Neural progenitor cell (in vitro differentiated cells): ENCODE results near the gene FMN1.

ENCODE experiments used
- CTCF ChIP-seq: fragments of 200-600 bp; sonication (generic); IDR thresholded peaks from 2 replicates; pipeline ENCODE4 v1.5.1; 2017; ENCODE audit warnings: antibody characterized with exemption, mild to moderate bottlenecking
- EZH2 ChIP-seq: fragments of 200-600 bp; sonication (generic); IDR thresholded peaks from 2 replicates; pipeline ENCODE4 v1.6.1; 2017; ENCODE audit warnings: antibody characterized with exemption, mild to moderate bottlenecking, moderate library complexity
- EZH2phosphoT487 ChIP-seq: fragments of 200-600 bp; sonication (generic); IDR thresholded peaks from 2 replicates; pipeline ENCODE4 v1.6.1; 2017; ENCODE audit warnings: antibody characterized with exemption

- TF ChIP-seq EZH2: no peak
- TF ChIP-seq CTCF: no peak
- TF ChIP-seq EZH2phosphoT487: no peak
Observed at GRCh38 chr15:33153548-33153947, 41.0 kb downstream of the FMN1 start.
